RWPE2 (cell line): ENCODE results near the gene MOK.
"Not testable (repeated sequence)": the region's sequence is repeated elsewhere in the genome, so short reads cannot be mapped to it uniquely, and the experiment has no call there.

Source experiments
- ATAC-seq: fragments of 200-7000 bp; cut with Tn5 transposase; 3 replicates; pipeline ENCODE4 v1.9.1; 2021; ENCODE audit warnings: low read depth
- DNase-seq: peaks from one replicate; pipeline ENCODE4 v3.0.0-alpha.2; 2020; ENCODE audit warnings: low spot score
- H3K27ac ChIP-seq: fragments of 450-650 bp; 2 replicates; pipeline ENCODE4 v1.5.1; 2017; ENCODE audit warnings: mild to moderate bottlenecking; ENCODE audit not compliant: poor library complexity, severe bottlenecking
- H3K27me3 ChIP-seq: fragments of 250-450 bp; sonication (Bioruptor Pico); 2 replicates; pipeline ENCODE4 v1.5.1; 2021; ENCODE audit warnings: mild to moderate bottlenecking, moderate library complexity; ENCODE audit not compliant: insufficient read depth, poor library complexity, severe bottlenecking
- H3K36me3 ChIP-seq: fragments of 250-450 bp; sonication (Bioruptor Pico); 2 replicates; pipeline ENCODE4 v1.5.1; 2020; ENCODE audit warnings: low read depth, mild to moderate bottlenecking, moderate library complexity
- H3K4me1 ChIP-seq: fragments of 250-450 bp; sonication (Bioruptor Pico); 2 replicates; pipeline ENCODE4 v1.5.1; 2021; ENCODE audit warnings: mild to moderate bottlenecking, moderate library complexity; ENCODE audit not compliant: insufficient read depth, poor library complexity, severe bottlenecking
- H3K4me3 ChIP-seq: fragments of 250-450 bp; sonication (Bioruptor Pico); 2 replicates; pipeline ENCODE4 v1.5.1; 2021; ENCODE audit warnings: mild to moderate bottlenecking, moderate library complexity; ENCODE audit not compliant: severe bottlenecking
- H3K9me3 ChIP-seq: fragments of 250-450 bp; sonication (Bioruptor Pico); 2 replicates; pipeline ENCODE4 v1.5.1; 2021; ENCODE audit warnings: mild to moderate bottlenecking, moderate library complexity; ENCODE audit not compliant: severe bottlenecking
- TF ChIP-seq, protein P1 (sequence below): fragments of 450-650 bp; IDR thresholded peaks from one replicate; pipeline ENCODE4 v1.5.1; 2017; ENCODE audit warnings: mild to moderate bottlenecking, moderate library complexity; ENCODE audit not compliant: poor library complexity, severe bottlenecking

Gene MOK

DNA sequence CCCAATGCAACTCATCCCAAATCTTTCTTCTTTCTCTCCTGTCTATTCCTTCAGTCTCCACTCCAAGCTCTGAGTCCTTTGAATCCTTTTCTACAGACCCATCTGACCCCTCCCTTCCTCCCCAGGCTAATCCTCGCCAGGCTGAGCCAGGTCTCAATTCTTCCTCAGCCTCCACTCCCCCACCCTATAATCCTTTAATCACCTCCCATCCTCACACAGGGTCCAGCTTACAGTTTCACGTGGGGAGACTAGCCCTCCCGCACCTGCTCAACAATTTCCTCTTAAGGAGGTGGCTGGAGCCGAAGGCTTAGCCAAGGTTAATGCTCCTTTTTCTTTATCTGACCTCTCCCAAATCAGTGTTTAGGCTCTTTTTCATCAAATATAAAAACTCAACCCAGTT, 63.8 kb downstream of the MOK start:
- Histone ChIP-seq H3K4me1 (no peaks in the 10 kb centered on the region), H3K9me3 (no peaks in the 10 kb centered on the region), H3K27ac (no peak overlapping the region), H3K27me3 (no peaks in the 10 kb centered on the region), H3K4me3 (no peak overlapping the region), H3K36me3 (no peaks in the 10 kb centered on the region)
- no peak for DNase-seq
- no peak for ATAC-seq
- TF ChIP-seq, protein P1, sequence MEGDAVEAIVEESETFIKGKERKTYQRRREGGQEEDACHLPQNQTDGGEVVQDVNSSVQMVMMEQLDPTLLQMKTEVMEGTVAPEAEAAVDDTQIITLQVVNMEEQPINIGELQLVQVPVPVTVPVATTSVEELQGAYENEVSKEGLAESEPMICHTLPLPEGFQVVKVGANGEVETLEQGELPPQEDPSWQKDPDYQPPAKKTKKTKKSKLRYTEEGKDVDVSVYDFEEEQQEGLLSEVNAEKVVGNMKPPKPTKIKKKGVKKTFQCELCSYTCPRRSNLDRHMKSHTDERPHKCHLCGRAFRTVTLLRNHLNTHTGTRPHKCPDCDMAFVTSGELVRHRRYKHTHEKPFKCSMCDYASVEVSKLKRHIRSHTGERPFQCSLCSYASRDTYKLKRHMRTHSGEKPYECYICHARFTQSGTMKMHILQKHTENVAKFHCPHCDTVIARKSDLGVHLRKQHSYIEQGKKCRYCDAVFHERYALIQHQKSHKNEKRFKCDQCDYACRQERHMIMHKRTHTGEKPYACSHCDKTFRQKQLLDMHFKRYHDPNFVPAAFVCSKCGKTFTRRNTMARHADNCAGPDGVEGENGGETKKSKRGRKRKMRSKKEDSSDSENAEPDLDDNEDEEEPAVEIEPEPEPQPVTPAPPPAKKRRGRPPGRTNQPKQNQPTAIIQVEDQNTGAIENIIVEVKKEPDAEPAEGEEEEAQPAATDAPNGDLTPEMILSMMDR, result no peak

DNA sequence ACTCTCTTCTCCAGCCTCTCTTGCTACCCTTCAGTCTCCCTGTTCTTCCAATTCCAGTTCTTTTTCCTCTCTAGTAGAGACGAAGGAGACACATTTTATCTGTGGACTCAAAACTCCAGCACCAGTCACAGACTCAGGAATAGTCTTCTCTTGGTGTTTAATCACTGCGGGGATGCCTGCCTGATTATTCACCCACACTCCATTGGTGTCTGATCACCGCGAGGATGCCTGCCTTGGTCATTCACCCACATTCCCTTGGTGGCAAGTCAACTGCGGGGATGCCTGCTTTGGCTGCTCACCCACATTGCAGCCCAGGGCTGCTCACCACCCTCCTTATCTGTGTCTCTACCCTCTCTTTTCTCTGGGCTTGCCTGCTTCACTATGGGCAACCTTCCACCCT, 64.5 kb downstream of the MOK start:
- DNase-seq, result not testable (repeated sequence)

DNA sequence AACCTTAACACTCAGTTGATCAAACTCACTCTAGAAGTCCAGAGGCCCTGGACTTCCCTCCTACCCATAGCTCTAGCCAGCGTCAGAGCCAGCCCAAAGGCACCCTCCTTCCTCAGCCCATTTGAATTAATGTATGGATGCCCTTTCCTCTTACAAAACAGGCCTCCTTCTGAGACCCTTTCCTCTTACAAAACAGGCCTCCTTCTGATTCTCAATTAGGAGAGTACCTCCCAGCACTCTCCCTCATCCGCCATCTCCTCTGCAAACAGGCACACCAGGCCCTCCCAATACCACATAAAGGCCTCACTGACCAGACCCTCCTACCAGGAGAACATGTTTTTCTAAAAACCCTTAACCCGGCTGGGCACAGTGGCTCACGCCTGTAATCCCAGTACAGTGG, 65.7 kb downstream of the MOK start:
- no peak overlapping the region for H3K4me3 ChIP-seq
- no peaks in the 10 kb centered on the region for H3K27me3 ChIP-seq
- TF ChIP-seq, protein P1, result no peak
- H3K4me1 ChIP-seq, result peaks cover 5% of the 10 kb centered on the region
- no peaks in the 10 kb centered on the region for H3K9me3 ChIP-seq
- H3K36me3 ChIP-seq, result no peaks in the 10 kb centered on the region
- ATAC-seq (no peak), DNase-seq (no peak)
- H3K27ac ChIP-seq, result no peak overlapping the region

More for the DNA sequence above, 64.5 kb downstream of the MOK start:
- not testable (repeated sequence) for H3K9me3 ChIP-seq, H3K4me3 ChIP-seq, H3K27ac ChIP-seq, H3K27me3 ChIP-seq, H3K4me1 ChIP-seq, ATAC-seq, H3K36me3 ChIP-seq

DNA sequence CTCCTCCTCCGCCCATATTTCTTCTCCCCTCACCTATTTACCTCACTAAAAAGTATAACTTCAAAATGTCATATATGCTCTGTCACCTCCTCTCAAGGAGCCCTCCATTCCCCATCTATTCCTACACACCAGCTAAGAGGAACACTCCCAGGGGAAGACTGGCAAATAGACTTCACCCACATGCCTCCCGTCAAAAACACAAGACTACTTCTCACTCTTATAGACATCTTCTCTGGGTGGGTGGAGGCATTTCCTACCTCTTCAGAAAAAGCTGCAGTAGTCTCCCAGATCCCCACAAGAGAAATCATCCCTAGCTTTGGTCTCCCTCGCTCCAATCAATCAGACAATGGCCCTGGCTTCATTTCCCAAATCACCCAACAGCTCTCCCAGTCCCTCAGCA, 66.2 kb downstream of the MOK start:
- DNase-seq, result no peak
- Histone ChIP-seq H3K27me3 (no peaks in the 10 kb centered on the region), H3K4me3 (no peak overlapping the region), H3K27ac (no peak overlapping the region), H3K4me1 (peaks cover 5% of the 10 kb centered on the region), H3K36me3 (no peaks in the 10 kb centered on the region; the same call in 1 of the 2 replicates), H3K9me3 (no peaks in the 10 kb centered on the region)
- TF ChIP-seq, protein P1, result no peak
- ATAC-seq, result no peak

DNA sequence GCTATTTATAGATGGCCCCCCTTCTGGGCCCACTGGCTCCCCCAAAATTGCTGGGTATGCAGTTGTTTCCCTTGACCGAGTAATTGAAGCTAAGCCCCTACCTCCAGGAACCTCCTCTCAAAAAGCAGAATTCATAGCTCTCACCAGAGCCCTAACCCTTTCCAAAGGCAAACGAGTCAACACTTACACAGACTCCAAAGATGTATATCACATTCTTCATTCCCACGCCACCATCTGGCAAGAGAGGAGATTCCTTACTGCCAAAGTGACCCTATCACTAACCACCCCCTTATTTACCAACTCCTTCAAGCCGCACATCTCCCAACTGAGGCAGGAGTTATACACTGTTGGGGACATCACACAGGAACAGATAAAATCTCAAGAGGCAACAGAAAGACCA, 66.8 kb downstream of the MOK start:
- H3K27ac ChIP-seq, result no peak overlapping the region
- no peak overlapping the region for H3K4me3 ChIP-seq
- DNase-seq (no peak), ATAC-seq (no peak)
- no peaks in the 10 kb centered on the region for H3K27me3 ChIP-seq
- H3K9me3 ChIP-seq, result no peaks in the 10 kb centered on the region
- TF ChIP-seq, protein P1, result no peak
- H3K36me3 ChIP-seq, result peaks cover under 1% of the 10 kb centered on the region; the same call in 1 of the 2 replicates
- peaks cover 5% of the 10 kb centered on the region for H3K4me1 ChIP-seq
